ENCODE data around the gene ANTXR1. TPM values are rescaled to one million over a fixed set of nuclear protein-coding genes. Genes with fewer than 3 reads are reported as not detected.

Gene ANTXR1
- total RNA-seq, 5 donors from 2014 or later (not counting 1 experiment from before 2014, with no cell fraction given): 0.19 to 0.79 (median 0.63) TPM; not detected in 1

DNA sequence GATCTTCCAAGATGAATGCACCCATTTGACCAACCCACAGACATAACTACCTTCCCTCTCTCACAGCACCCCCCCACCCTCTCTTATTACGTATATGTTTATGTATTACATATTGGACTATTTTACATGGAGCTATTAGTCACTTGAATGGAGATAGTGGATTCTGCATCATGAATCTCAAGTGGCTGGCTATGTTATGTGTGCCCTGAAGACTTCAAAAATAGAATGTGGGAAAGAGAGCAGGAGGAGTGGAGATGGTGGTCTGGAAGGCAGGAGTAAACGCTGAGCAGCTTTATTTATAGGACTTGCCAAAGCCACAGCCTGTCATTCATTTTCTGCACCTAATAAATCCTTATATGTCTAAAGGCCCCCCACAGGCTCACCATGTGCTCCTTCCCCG is 4.9 kb downstream of the ANTXR1 start:
- Mint-ChIP-seq H3K9me3 (no peaks in the 10 kb centered on the region), H3K4me3 (no peak overlapping the region), H3K36me3 (no peaks in the 10 kb centered on the region), H3K27me3 (peaks cover 23 to 62% of the 10 kb centered on the region in 2 donors), H3K27ac (no peak overlapping the region), H3K4me1 (peaks cover 4 to 10% (median 10%) of the 10 kb centered on the region in 3 donors)
- no peaks in the 10 kb centered on the region for H3K9me3 ChIP-seq
- no peak overlapping the region for H3K4me3 ChIP-seq (ENCODE audit: control insufficient read depth in 1 of 2, extremely low read depth in 1 of 2, low read length in 1 of 2)
- H3K36me3 ChIP-seq (ENCODE audit: control insufficient read depth in 2 of 2, extremely low read depth in 1 of 2, insufficient read depth in 1 of 2, low read length in 1 of 2): no peaks in the 10 kb centered on the region
- CTCF ChIA-PET: interaction anchor here in 1 of 2 donors (0.5 kb wide), 1 partner anchor 10 kb away, joined by 4 read pairs; no protein-coding TSS in a partner anchor
- peaks cover 0 to 14% of the 10 kb centered on the region in 2 experiments for H3K4me1 ChIP-seq (ENCODE audit: control insufficient read depth in 1 of 2, extremely low read depth in 1 of 2, insufficient read depth in 2 of 2, low read length in 2 of 2)
- WGBS (ENCODE audit: insufficient coverage): 91% methylated on average over 1 of the region's 3 CpGs
- POLR2A ChIA-PET: no interaction called here
- no peak for DNase-seq
- no peak for ATAC-seq (replicated peaks in 1 of 4)
- no peak overlapping the region for H3K27ac ChIP-seq (ENCODE audit: low read length)
- peaks cover 14 to 27% of the 10 kb centered on the region in 2 experiments for H3K27me3 ChIP-seq (replicated peaks in 1 of 2; ENCODE audit: control insufficient read depth in 2 of 2, extremely low read depth in 1 of 2, insufficient read depth in 2 of 2, low read length in 1 of 2)

DNA sequence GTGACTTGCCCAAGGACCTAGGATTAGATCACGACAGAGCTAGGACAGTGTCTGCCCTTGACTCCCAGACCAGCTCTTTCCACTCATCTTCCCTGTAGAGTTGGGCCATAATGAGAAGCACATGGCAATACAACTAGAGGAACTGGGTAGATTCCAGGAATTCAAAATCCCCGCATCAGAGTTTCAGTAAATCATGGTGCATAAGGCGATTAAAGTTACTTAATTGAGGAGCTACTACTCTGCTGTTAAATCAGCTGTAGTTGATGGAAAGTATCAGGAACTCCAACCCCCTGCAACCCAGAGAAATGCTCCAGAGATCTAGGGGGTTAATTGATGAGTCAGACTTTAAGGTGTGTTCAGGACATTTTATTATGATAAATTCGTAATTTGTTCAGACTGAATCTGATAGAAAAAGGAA is 5.7 kb downstream of the ANTXR1 start:
- Histone ChIP-seq H3K27ac (ENCODE audit: low read length) (no peak overlapping the region), H3K4me1 (ENCODE audit: control insufficient read depth in 1 of 2, extremely low read depth in 1 of 2, insufficient read depth in 2 of 2, low read length in 2 of 2) (peaks cover 0 to 6% of the 10 kb centered on the region in 2 experiments), H3K4me3 (ENCODE audit: control insufficient read depth in 1 of 2, extremely low read depth in 1 of 2, low read length in 1 of 2) (no peak overlapping the region), H3K27me3 (replicated peaks in 1 of 2; ENCODE audit: control insufficient read depth in 2 of 2, extremely low read depth in 1 of 2, insufficient read depth in 2 of 2, low read length in 1 of 2) (peaks cover 14 to 19% of the 10 kb centered on the region in 2 experiments), H3K36me3 (ENCODE audit: control insufficient read depth in 2 of 2, extremely low read depth in 1 of 2, insufficient read depth in 1 of 2, low read length in 1 of 2) (no peaks in the 10 kb centered on the region), H3K9me3 (no peaks in the 10 kb centered on the region)
- Mint-ChIP-seq H3K27me3 (peaks cover 22 to 58% of the 10 kb centered on the region in 2 donors), H3K36me3 (no peaks in the 10 kb centered on the region), H3K4me1 (peaks cover 0 to 8% (median 7%) of the 10 kb centered on the region in 3 donors), H3K9me3 (no peaks in the 10 kb centered on the region), H3K27ac (no peak overlapping the region), H3K4me3 (no peak overlapping the region)
- DNase-seq: no peak
- ATAC-seq (replicated peaks in 1 of 4): no peak
- ChIA-PET CTCF (interaction anchor here in 1 of 2 donors (0.6 kb wide), 1 partner anchor 385 kb away, joined by 4 read pairs; no protein-coding TSS in a partner anchor), POLR2A (no interaction called here)
- 83% methylated on average over 2 of the region's 4 CpGs for WGBS (ENCODE audit: insufficient coverage)

- Histone ChIP-seq H3K36me3 (ENCODE audit: control insufficient read depth in 2 of 2, extremely low read depth in 1 of 2, insufficient read depth in 1 of 2, low read length in 1 of 2) (no peaks in the 10 kb centered on the region), H3K9me3 (no peaks in the 10 kb centered on the region), H3K27me3 (replicated peaks in 1 of 2; ENCODE audit: control insufficient read depth in 2 of 2, extremely low read depth in 1 of 2, insufficient read depth in 2 of 2, low read length in 1 of 2) (peaks cover 8 to 10% of the 10 kb centered on the region in 2 experiments), H3K4me1 (ENCODE audit: control insufficient read depth in 1 of 2, extremely low read depth in 1 of 2, insufficient read depth in 2 of 2, low read length in 2 of 2) (no peaks in the 10 kb centered on the region), H3K27ac (ENCODE audit: low read length) (no peak overlapping the region), H3K4me3 (ENCODE audit: control insufficient read depth in 1 of 2, extremely low read depth in 1 of 2, low read length in 1 of 2) (no peak overlapping the region)
- ChIA-PET CTCF (no interaction called here), POLR2A (no interaction called here)
- Mint-ChIP-seq H3K4me1 (no peaks in the 10 kb centered on the region), H3K9me3 (no peaks in the 10 kb centered on the region), H3K4me3 (no peak overlapping the region), H3K27ac (no peak overlapping the region), H3K36me3 (no peaks in the 10 kb centered on the region), H3K27me3 (peaks cover 11 to 44% of the 10 kb centered on the region in 2 donors)
- WGBS (ENCODE audit: insufficient coverage): 47% methylated on average over 3 of the region's 8 CpGs
- ATAC-seq (replicated peaks in 1 of 4): no peak
- DNase-seq: no peak
Observed at GRCh38 chr2:69020496-69021426, 7.8 kb downstream of the ANTXR1 start.

GRCh38 chr2:69021727-69022126 is 8.7 kb downstream of the ANTXR1 start:
- H3K9me3 ChIP-seq: no peaks in the 10 kb centered on the region
- no CpG with 5 or more reads among the region's 4 CpGs for WGBS (ENCODE audit: insufficient coverage)
- H3K4me1 ChIP-seq (ENCODE audit: control insufficient read depth in 1 of 2, extremely low read depth in 1 of 2, insufficient read depth in 2 of 2, low read length in 2 of 2): no peaks in the 10 kb centered on the region
- no peaks in the 10 kb centered on the region for H3K36me3 Mint-ChIP-seq
- POLR2A ChIA-PET: no interaction called here
- no peaks in the 10 kb centered on the region for H3K4me1 Mint-ChIP-seq
- peaks cover 12 to 42% of the 10 kb centered on the region in 2 donors for H3K27me3 Mint-ChIP-seq
- CTCF ChIA-PET: interaction anchor here in 1 of 2 donors (0.6 kb wide), 1 partner anchor 448 kb away, joined by 3 read pairs; no protein-coding TSS in a partner anchor
- DNase-seq (no peak), ATAC-seq (replicated peaks in 1 of 4) (no peak)
- H3K9me3 Mint-ChIP-seq: no peaks in the 10 kb centered on the region
- peaks cover 4 to 10% of the 10 kb centered on the region in 2 experiments for H3K27me3 ChIP-seq (replicated peaks in 1 of 2; ENCODE audit: control insufficient read depth in 2 of 2, extremely low read depth in 1 of 2, insufficient read depth in 2 of 2, low read length in 1 of 2)
- H3K27ac Mint-ChIP-seq: no peak overlapping the region
- H3K36me3 ChIP-seq (ENCODE audit: control insufficient read depth in 2 of 2, extremely low read depth in 1 of 2, insufficient read depth in 1 of 2, low read length in 1 of 2): no peaks in the 10 kb centered on the region
- H3K4me3 Mint-ChIP-seq: no peak overlapping the region
- H3K27ac ChIP-seq (ENCODE audit: low read length): no peak overlapping the region
- no peak overlapping the region for H3K4me3 ChIP-seq (ENCODE audit: control insufficient read depth in 1 of 2, extremely low read depth in 1 of 2, low read length in 1 of 2)

DNA sequence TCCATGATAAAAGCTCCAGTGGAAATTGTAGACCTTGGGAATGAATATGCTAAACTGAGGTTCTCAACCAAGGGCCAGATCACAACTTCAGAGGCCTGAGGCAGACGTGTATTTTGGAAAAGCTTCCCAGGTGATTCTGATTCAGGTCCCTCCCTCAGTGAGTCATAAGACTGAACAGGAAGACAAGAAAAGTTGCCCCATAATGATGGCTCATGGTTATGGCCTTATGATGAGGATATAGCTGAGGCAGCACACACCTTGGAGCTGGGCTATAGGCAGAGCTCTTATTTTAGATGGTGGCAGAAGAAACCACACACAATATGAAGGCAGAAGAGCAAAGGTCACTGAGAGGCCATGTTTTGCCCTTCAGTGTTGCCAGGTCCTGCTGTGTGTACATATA is 9.6 kb downstream of the ANTXR1 start:
- ATAC-seq (replicated peaks in 1 of 4) (no peak), DNase-seq (no peak)
- ChIA-PET POLR2A (no interaction called here), CTCF (no interaction called here)
- H3K36me3 Mint-ChIP-seq: no peaks in the 10 kb centered on the region
- no peak overlapping the region for H3K4me3 ChIP-seq (ENCODE audit: control insufficient read depth in 1 of 2, extremely low read depth in 1 of 2, low read length in 1 of 2)
- no peak overlapping the region for H3K27ac Mint-ChIP-seq
- H3K36me3 ChIP-seq (ENCODE audit: control insufficient read depth in 2 of 2, extremely low read depth in 1 of 2, insufficient read depth in 1 of 2, low read length in 1 of 2): no peaks in the 10 kb centered on the region
- H3K27me3 ChIP-seq (replicated peaks in 1 of 2; ENCODE audit: control insufficient read depth in 2 of 2, extremely low read depth in 1 of 2, insufficient read depth in 2 of 2, low read length in 1 of 2): peaks cover 6 to 7% of the 10 kb centered on the region in 2 experiments
- H3K27me3 Mint-ChIP-seq: peaks cover 15 to 42% of the 10 kb centered on the region in 2 donors
- H3K27ac ChIP-seq (ENCODE audit: low read length): no peak overlapping the region
- no peaks in the 10 kb centered on the region for H3K9me3 Mint-ChIP-seq
- 60% methylated on average over 1 of the region's 1 CpG for WGBS (ENCODE audit: insufficient coverage)
- H3K9me3 ChIP-seq: no peaks in the 10 kb centered on the region
- no peaks in the 10 kb centered on the region for H3K4me1 ChIP-seq (ENCODE audit: control insufficient read depth in 1 of 2, extremely low read depth in 1 of 2, insufficient read depth in 2 of 2, low read length in 2 of 2)
- no peaks in the 10 kb centered on the region for H3K4me1 Mint-ChIP-seq
- no peak overlapping the region for H3K4me3 Mint-ChIP-seq

DNA sequence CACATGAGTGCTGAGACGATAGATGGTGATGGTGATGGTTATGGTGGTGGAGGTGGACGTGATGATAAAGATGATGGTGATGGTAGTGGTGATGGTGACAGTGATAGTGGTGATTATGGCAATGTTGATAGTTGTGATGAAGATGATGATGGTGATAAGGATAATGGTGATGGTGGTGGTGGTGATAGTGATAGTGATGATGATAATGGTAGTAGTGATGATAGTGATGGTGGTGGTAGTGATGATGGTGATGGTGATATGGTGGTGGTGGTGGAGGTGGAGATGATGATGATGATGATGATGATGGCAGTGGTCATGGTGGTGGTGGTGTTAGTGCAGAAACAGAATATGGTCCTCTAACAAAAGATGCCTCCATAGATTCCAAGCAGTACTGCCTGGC is 10.3 kb downstream of the ANTXR1 start:
- H3K36me3 Mint-ChIP-seq: no peaks in the 10 kb centered on the region
- peaks cover 15 to 37% of the 10 kb centered on the region in 2 donors for H3K27me3 Mint-ChIP-seq
- no peaks in the 10 kb centered on the region for H3K4me1 Mint-ChIP-seq
- Histone ChIP-seq H3K4me1 (ENCODE audit: control insufficient read depth in 1 of 2, extremely low read depth in 1 of 2, insufficient read depth in 2 of 2, low read length in 2 of 2) (no peaks in the 10 kb centered on the region), H3K27ac (ENCODE audit: low read length) (no peak overlapping the region), H3K27me3 (replicated peaks in 1 of 2; ENCODE audit: control insufficient read depth in 2 of 2, extremely low read depth in 1 of 2, insufficient read depth in 2 of 2, low read length in 1 of 2) (peaks cover 3 to 6% of the 10 kb centered on the region in 2 experiments), H3K9me3 (no peaks in the 10 kb centered on the region), H3K4me3 (ENCODE audit: control insufficient read depth in 1 of 2, extremely low read depth in 1 of 2, low read length in 1 of 2) (no peak overlapping the region), H3K36me3 (ENCODE audit: control insufficient read depth in 2 of 2, extremely low read depth in 1 of 2, insufficient read depth in 1 of 2, low read length in 1 of 2) (no peaks in the 10 kb centered on the region)
- H3K9me3 Mint-ChIP-seq: no peaks in the 10 kb centered on the region
- H3K27ac Mint-ChIP-seq: no peak overlapping the region
- no peak overlapping the region for H3K4me3 Mint-ChIP-seq
- ChIA-PET CTCF (no interaction called here), POLR2A (no interaction called here)
- WGBS (ENCODE audit: insufficient coverage): 80% methylated on average over 2 of the region's 2 CpGs
- no peak for ATAC-seq (replicated peaks in 1 of 4)
- DNase-seq: no peak

Data from T-cell (primary cell).